WTC11 (cell line): ENCODE results near the gene UPF2. TPM values are rescaled to one million over a fixed set of nuclear protein-coding genes. Genes with fewer than 3 reads are reported as not detected.

Source experiments
- ATAC-seq: fragments of 200-7000 bp; cut with Tn5 transposase; 2 replicates; pipeline ENCODE4 v1.10.0; 2021; ENCODE audit warnings: mild to moderate bottlenecking, moderate library complexity
- CTCF ChIA-PET: fragments of 300-600 bp; sonication (Branson Sonifier 250); formaldehyde crosslinking; loops from one replicate; lab custom pipeline; 2021; ENCODE audit warnings: antibody characterized with exemption; lab: Charles Lee
- POLR2A ChIA-PET: fragments of 350-600 bp; sonication (Branson Sonifier 250); formaldehyde crosslinking; loops from one replicate; lab custom pipeline; 2021; ENCODE audit warnings: antibody characterized with exemption; lab: Charles Lee
- DNase-seq: peaks from one replicate; pipeline ENCODE4 v3.0.0; 2021; ENCODE audit warnings: low spot score
- H3K27ac Mint-ChIP-seq: 2 replicates; pipeline ENCODE4 v1.8.0; 2021; ENCODE audit warnings: mixed read lengths
- H3K27me3 Mint-ChIP-seq: 2 replicates; pipeline ENCODE4 v1.8.0; 2021; ENCODE audit warnings: low read depth, mild to moderate bottlenecking, moderate library complexity, mixed read lengths
- H3K36me3 Mint-ChIP-seq: 2 replicates; pipeline ENCODE4 v1.8.0; 2021; ENCODE audit warnings: mixed read lengths
- H3K4me1 Mint-ChIP-seq: 2 replicates; pipeline ENCODE4 v1.8.0; 2022; ENCODE audit warnings: mixed read lengths
- H3K4me3 Mint-ChIP-seq: 2 replicates; pipeline ENCODE4 v1.8.0; 2021; ENCODE audit warnings: mild to moderate bottlenecking, moderate library complexity, mixed read lengths
- H3K9me3 Mint-ChIP-seq: 2 replicates; pipeline ENCODE4 v1.8.0; 2021; ENCODE audit warnings: mixed read lengths
- EMX1 ChIP-seq: fragments of 250-450 bp; sonication (Bioruptor Pico); IDR thresholded peaks from 2 replicates; pipeline ENCODE4 v1.8.0; 2021; ENCODE audit warnings: mild to moderate bottlenecking
- FOXK1 ChIP-seq: sonication (generic); formaldehyde crosslinking; IDR thresholded peaks from 2 replicates; pipeline ENCODE4 v1.8.0; 2022; ENCODE audit warnings: mild to moderate bottlenecking, moderate library complexity, missing genetic modification reagents
- FOXP1 ChIP-seq: sonication (generic); formaldehyde crosslinking; IDR thresholded peaks from 2 replicates; pipeline ENCODE4 v1.8.0; 2022; ENCODE audit warnings: missing genetic modification reagents, mild to moderate bottlenecking, moderate library complexity, borderline replicate concordance
- GRHL2 ChIP-seq: fragments of 250-450 bp; sonication (Bioruptor Pico); IDR thresholded peaks from 2 replicates; pipeline ENCODE4 v1.8.0; 2022; ENCODE audit warnings: mild to moderate bottlenecking, moderate library complexity; ENCODE audit not compliant: insufficient replicate concordance, severe bottlenecking
- MXD4 ChIP-seq: fragments of 250-450 bp; sonication (Bioruptor Pico); IDR thresholded peaks from 2 replicates; pipeline ENCODE4 v1.8.0; 2021; ENCODE audit warnings: mild to moderate bottlenecking, moderate library complexity, borderline replicate concordance
- SOX15 ChIP-seq: fragments of 250-450 bp; sonication (Bioruptor Pico); IDR thresholded peaks from 2 replicates; pipeline ENCODE4 v1.9.0; 2021; ENCODE audit warnings: mild to moderate bottlenecking
- SP1 ChIP-seq: sonication (generic); formaldehyde crosslinking; conservative IDR thresholded peaks from 2 replicates; pipeline ENCODE4 v1.8.1; 2022; ENCODE audit warnings: missing genetic modification reagents
- TCF7 ChIP-seq: sonication (generic); formaldehyde crosslinking; IDR thresholded peaks from 2 replicates; pipeline ENCODE4 v1.8.0; 2022; ENCODE audit warnings: mild to moderate bottlenecking, low read depth, missing genetic modification reagents, moderate library complexity
- ZBTB21 ChIP-seq: sonication (generic); formaldehyde crosslinking; IDR thresholded peaks from 2 replicates; pipeline ENCODE4 v1.8.1; 2023; ENCODE audit warnings: mild to moderate bottlenecking, missing genetic modification reagents, borderline replicate concordance
- ZNF423 ChIP-seq: fragments of 250-450 bp; sonication (Bioruptor Pico); IDR thresholded peaks from 2 replicates; pipeline ENCODE4 v2.1.2; 2022; ENCODE audit warnings: mild to moderate bottlenecking, moderate library complexity
- total RNA-seq: library from RNA; stranded (reverse); gene quantifications from 3 replicates; pipeline ENCODE4 v1.2.3, GENCODE V29; 2021
- TF ChIP-seq, protein P1 (sequence below): sonication (generic); formaldehyde crosslinking; IDR thresholded peaks from 2 replicates; pipeline ENCODE4 v1.8.1; 2022; ENCODE audit warnings: mild to moderate bottlenecking, moderate library complexity, missing genetic modification reagents
- TF ChIP-seq, protein P2 (sequence below): fragments of 250-450 bp; sonication (Bioruptor Pico); IDR thresholded peaks from 2 replicates; pipeline ENCODE4 v1.9.0; 2021; ENCODE audit warnings: mild to moderate bottlenecking, borderline replicate concordance
- TF ChIP-seq, protein P3 (sequence below): sonication (generic); formaldehyde crosslinking; IDR thresholded peaks from 2 replicates; pipeline ENCODE4 v1.8.0; 2022; ENCODE audit warnings: mild to moderate bottlenecking, missing genetic modification reagents
- TF ChIP-seq, protein P4 (sequence below): sonication (generic); formaldehyde crosslinking; IDR thresholded peaks from 2 replicates; pipeline ENCODE4 v1.8.1; 2023; ENCODE audit warnings: mild to moderate bottlenecking, missing genetic modification reagents, moderate library complexity
- TF ChIP-seq, protein P5 (sequence below): fragments of 250-450 bp; sonication (Bioruptor Pico); IDR thresholded peaks from 2 replicates; pipeline ENCODE4 v1.9.0; 2021; ENCODE audit warnings: mild to moderate bottlenecking
- TF ChIP-seq, protein P6 (sequence below): sonication (generic); formaldehyde crosslinking; IDR thresholded peaks from 2 replicates; pipeline ENCODE4 v1.8.0; 2023; ENCODE audit warnings: missing genetic modification reagents
- TF ChIP-seq, protein P7 (sequence below): fragments of 250-450 bp; sonication (Bioruptor Pico); IDR thresholded peaks from 2 replicates; pipeline ENCODE4 v1.9.0; 2021; ENCODE audit warnings: mild to moderate bottlenecking
- TF ChIP-seq, protein P8 (sequence below): sonication (generic); formaldehyde crosslinking; IDR thresholded peaks from 2 replicates; pipeline ENCODE4 v1.8.0; 2023; ENCODE audit warnings: missing genetic modification reagents, mild to moderate bottlenecking, borderline replicate concordance

Gene UPF2
- total RNA-seq, 1 experiment from 2014 or later = 24.3 TPM

DNA sequence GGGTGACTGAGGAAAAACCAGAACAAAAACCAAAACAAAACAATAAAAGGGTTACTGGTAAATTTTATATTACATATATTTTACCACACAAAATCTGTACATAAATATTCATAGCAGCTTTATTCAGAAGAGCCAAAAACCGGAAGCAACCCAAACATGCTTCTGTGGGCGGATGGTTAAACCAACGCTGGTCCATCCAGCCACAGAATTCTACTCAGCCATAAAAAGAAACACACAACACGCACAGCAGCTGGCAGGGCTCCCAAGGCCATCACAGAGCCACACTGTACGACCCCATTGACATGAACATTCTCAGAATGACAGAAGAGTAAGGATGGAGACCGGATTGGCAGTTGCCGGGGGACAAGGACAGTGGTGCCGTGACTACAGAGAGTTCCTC lies 135.9 kb downstream of the UPF2 start (continued):
- TF ChIP-seq, protein P1, sequence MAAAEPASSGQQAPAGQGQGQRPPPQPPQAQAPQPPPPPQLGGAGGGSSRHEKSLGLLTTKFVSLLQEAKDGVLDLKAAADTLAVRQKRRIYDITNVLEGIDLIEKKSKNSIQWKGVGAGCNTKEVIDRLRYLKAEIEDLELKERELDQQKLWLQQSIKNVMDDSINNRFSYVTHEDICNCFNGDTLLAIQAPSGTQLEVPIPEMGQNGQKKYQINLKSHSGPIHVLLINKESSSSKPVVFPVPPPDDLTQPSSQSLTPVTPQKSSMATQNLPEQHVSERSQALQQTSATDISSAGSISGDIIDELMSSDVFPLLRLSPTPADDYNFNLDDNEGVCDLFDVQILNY (CRISPR knock-in tag) = no peak
- TF ChIP-seq GRHL2 (CRISPR knock-in tag) (no peak), EMX1 (CRISPR knock-in tag) (no peak), MXD4 (CRISPR knock-in tag) (no peak), SP1 (CRISPR knock-in tag) (no peak), SOX15 (CRISPR knock-in tag) (no peak), ZNF423 (CRISPR knock-in tag) (no peak), FOXP1 (no peak), FOXK1 (no peak)
- TF ChIP-seq, protein P2, sequence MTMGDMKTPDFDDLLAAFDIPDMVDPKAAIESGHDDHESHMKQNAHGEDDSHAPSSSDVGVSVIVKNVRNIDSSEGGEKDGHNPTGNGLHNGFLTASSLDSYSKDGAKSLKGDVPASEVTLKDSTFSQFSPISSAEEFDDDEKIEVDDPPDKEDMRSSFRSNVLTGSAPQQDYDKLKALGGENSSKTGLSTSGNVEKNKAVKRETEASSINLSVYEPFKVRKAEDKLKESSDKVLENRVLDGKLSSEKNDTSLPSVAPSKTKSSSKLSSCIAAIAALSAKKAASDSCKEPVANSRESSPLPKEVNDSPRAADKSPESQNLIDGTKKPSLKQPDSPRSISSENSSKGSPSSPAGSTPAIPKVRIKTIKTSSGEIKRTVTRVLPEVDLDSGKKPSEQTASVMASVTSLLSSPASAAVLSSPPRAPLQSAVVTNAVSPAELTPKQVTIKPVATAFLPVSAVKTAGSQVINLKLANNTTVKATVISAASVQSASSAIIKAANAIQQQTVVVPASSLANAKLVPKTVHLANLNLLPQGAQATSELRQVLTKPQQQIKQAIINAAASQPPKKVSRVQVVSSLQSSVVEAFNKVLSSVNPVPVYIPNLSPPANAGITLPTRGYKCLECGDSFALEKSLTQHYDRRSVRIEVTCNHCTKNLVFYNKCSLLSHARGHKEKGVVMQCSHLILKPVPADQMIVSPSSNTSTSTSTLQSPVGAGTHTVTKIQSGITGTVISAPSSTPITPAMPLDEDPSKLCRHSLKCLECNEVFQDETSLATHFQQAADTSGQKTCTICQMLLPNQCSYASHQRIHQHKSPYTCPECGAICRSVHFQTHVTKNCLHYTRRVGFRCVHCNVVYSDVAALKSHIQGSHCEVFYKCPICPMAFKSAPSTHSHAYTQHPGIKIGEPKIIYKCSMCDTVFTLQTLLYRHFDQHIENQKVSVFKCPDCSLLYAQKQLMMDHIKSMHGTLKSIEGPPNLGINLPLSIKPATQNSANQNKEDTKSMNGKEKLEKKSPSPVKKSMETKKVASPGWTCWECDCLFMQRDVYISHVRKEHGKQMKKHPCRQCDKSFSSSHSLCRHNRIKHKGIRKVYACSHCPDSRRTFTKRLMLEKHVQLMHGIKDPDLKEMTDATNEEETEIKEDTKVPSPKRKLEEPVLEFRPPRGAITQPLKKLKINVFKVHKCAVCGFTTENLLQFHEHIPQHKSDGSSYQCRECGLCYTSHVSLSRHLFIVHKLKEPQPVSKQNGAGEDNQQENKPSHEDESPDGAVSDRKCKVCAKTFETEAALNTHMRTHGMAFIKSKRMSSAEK = no peak
- TF ChIP-seq, protein P3, sequence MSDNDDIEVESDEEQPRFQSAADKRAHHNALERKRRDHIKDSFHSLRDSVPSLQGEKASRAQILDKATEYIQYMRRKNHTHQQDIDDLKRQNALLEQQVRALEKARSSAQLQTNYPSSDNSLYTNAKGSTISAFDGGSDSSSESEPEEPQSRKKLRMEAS = no peak
- TF ChIP-seq, protein P4, sequence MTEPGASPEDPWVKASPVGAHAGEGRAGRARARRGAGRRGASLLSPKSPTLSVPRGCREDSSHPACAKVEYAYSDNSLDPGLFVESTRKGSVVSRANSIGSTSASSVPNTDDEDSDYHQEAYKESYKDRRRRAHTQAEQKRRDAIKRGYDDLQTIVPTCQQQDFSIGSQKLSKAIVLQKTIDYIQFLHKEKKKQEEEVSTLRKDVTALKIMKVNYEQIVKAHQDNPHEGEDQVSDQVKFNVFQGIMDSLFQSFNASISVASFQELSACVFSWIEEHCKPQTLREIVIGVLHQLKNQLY (CRISPR knock-in tag) = no peak

DNA sequence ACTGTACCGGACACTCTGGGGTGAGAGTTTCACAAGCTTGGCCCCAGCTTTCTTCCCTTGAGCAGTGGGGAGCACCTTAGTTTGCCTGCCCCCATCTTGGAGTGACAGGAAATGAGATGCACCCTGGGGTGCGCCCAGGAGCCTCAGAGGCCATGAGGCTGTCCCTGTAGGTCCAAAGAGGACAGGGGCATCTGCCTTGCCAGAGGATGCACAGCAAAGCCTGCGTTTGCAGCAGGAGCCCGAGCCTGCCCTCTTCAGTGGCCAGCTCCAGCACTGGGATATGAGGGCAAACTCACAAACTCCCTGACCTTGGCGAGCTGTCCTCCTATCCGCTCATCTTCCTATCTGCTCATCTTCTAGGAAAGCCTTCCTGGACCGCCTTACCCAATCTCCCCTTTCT lies 140.0 kb downstream of the UPF2 start:
- Mint-ChIP-seq H3K4me1 (peaks cover 11% of the 10 kb centered on the region), H3K4me3 (no peak overlapping the region), H3K9me3 (no peaks in the 10 kb centered on the region), H3K36me3 (no peaks in the 10 kb centered on the region), H3K27ac (no peak overlapping the region), H3K27me3 (no peaks in the 10 kb centered on the region)
- CTCF ChIA-PET = interaction anchor here (1.1 kb wide), 1 partner anchor 21 kb away, joined by 4 read pairs; no protein-coding TSS in a partner anchor
- no peak for DNase-seq
- ATAC-seq = no peak
- POLR2A ChIA-PET = no interaction called here
- TF ChIP-seq, protein P5, sequence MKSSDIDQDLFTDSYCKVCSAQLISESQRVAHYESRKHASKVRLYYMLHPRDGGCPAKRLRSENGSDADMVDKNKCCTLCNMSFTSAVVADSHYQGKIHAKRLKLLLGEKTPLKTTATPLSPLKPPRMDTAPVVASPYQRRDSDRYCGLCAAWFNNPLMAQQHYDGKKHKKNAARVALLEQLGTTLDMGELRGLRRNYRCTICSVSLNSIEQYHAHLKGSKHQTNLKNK = no peak
- TF ChIP-seq TCF7 (CRISPR knock-in tag) (no peak), ZBTB21 (no peak)
- TF ChIP-seq, protein P6, sequence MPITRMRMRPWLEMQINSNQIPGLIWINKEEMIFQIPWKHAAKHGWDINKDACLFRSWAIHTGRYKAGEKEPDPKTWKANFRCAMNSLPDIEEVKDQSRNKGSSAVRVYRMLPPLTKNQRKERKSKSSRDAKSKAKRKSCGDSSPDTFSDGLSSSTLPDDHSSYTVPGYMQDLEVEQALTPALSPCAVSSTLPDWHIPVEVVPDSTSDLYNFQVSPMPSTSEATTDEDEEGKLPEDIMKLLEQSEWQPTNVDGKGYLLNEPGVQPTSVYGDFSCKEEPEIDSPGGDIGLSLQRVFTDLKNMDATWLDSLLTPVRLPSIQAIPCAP (CRISPR knock-in tag) = no peak
- TF ChIP-seq, all 79 proteins: peak for 0

DNA sequence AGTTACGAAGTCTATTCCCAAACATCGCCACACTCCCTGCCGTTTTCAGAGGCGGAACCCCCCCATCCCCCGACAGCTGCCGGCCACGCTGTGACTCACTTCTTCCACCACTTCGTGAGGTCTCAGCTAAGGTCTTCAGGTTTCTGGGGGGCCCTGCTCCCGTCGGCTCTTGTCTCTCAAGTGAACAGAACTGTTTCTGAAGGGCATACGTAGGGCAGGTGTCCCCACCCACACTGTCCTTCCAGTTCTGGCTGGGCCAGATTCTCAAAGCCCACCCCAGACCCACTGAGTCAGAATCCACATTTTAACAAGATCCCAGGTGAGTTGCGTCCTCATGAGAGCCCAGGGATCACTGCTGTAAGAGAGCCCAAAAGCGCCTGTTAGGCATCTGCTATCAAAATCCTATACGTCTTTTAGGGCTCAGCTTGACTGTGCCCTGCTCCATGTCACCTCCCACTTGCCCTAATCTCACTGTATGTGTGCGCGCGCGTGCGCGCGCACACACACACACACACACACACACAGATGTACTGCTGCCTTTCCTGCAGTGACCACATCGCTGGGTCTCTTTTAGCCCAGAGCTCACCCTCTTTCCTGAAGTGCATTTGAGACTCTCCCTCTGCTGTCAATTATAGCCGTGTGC lies 140.7 kb downstream of the UPF2 start:
- H3K27me3 Mint-ChIP-seq = no peaks in the 10 kb centered on the region
- H3K4me3 Mint-ChIP-seq = no peak overlapping the region
- DNase-seq (no peak), ATAC-seq (peak; percentile 43)
- CTCF ChIA-PET = interaction anchor here (0.7 to 1.1 kb wide), 2 partner anchors 11 to 21 kb away, joined by 3 to 4 read pairs; no protein-coding TSS in a partner anchor
- H3K4me1 Mint-ChIP-seq = peaks cover 11% of the 10 kb centered on the region
- no peak overlapping the region for H3K27ac Mint-ChIP-seq
- no peak for TF ChIP-seq SOX15 (CRISPR knock-in tag)
- TF ChIP-seq, protein P7, sequence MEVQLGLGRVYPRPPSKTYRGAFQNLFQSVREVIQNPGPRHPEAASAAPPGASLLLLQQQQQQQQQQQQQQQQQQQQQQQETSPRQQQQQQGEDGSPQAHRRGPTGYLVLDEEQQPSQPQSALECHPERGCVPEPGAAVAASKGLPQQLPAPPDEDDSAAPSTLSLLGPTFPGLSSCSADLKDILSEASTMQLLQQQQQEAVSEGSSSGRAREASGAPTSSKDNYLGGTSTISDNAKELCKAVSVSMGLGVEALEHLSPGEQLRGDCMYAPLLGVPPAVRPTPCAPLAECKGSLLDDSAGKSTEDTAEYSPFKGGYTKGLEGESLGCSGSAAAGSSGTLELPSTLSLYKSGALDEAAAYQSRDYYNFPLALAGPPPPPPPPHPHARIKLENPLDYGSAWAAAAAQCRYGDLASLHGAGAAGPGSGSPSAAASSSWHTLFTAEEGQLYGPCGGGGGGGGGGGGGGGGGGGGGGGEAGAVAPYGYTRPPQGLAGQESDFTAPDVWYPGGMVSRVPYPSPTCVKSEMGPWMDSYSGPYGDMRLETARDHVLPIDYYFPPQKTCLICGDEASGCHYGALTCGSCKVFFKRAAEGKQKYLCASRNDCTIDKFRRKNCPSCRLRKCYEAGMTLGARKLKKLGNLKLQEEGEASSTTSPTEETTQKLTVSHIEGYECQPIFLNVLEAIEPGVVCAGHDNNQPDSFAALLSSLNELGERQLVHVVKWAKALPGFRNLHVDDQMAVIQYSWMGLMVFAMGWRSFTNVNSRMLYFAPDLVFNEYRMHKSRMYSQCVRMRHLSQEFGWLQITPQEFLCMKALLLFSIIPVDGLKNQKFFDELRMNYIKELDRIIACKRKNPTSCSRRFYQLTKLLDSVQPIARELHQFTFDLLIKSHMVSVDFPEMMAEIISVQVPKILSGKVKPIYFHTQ (CRISPR knock-in tag) = no peak
- TF ChIP-seq, protein P8, sequence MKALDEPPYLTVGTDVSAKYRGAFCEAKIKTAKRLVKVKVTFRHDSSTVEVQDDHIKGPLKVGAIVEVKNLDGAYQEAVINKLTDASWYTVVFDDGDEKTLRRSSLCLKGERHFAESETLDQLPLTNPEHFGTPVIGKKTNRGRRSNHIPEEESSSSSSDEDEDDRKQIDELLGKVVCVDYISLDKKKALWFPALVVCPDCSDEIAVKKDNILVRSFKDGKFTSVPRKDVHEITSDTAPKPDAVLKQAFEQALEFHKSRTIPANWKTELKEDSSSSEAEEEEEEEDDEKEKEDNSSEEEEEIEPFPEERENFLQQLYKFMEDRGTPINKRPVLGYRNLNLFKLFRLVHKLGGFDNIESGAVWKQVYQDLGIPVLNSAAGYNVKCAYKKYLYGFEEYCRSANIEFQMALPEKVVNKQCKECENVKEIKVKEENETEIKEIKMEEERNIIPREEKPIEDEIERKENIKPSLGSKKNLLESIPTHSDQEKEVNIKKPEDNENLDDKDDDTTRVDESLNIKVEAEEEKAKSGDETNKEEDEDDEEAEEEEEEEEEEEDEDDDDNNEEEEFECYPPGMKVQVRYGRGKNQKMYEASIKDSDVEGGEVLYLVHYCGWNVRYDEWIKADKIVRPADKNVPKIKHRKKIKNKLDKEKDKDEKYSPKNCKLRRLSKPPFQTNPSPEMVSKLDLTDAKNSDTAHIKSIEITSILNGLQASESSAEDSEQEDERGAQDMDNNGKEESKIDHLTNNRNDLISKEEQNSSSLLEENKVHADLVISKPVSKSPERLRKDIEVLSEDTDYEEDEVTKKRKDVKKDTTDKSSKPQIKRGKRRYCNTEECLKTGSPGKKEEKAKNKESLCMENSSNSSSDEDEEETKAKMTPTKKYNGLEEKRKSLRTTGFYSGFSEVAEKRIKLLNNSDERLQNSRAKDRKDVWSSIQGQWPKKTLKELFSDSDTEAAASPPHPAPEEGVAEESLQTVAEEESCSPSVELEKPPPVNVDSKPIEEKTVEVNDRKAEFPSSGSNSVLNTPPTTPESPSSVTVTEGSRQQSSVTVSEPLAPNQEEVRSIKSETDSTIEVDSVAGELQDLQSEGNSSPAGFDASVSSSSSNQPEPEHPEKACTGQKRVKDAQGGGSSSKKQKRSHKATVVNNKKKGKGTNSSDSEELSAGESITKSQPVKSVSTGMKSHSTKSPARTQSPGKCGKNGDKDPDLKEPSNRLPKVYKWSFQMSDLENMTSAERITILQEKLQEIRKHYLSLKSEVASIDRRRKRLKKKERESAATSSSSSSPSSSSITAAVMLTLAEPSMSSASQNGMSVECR (CRISPR knock-in tag) = no peak
- POLR2A ChIA-PET = no interaction called here
- H3K9me3 Mint-ChIP-seq = no peaks in the 10 kb centered on the region
- no peaks in the 10 kb centered on the region for H3K36me3 Mint-ChIP-seq
